UCSD-AML1 (cell line): ENCODE data around the gene AURKA.
A peak's percentile ranks its signal among the peaks of the same experiment; 100 is the strongest.
"Not testable (repeated sequence)": the region's sequence is repeated elsewhere in the genome, so short reads cannot be mapped to it uniquely, and the experiment has no call there.

Experiments
- DNase-seq: peaks from one replicate; lab custom pipeline; 2025; ENCODE audit not compliant: unreplicated experiment; lab: John Stamatoyannopoulos, UW

AURKA gene

DNA sequence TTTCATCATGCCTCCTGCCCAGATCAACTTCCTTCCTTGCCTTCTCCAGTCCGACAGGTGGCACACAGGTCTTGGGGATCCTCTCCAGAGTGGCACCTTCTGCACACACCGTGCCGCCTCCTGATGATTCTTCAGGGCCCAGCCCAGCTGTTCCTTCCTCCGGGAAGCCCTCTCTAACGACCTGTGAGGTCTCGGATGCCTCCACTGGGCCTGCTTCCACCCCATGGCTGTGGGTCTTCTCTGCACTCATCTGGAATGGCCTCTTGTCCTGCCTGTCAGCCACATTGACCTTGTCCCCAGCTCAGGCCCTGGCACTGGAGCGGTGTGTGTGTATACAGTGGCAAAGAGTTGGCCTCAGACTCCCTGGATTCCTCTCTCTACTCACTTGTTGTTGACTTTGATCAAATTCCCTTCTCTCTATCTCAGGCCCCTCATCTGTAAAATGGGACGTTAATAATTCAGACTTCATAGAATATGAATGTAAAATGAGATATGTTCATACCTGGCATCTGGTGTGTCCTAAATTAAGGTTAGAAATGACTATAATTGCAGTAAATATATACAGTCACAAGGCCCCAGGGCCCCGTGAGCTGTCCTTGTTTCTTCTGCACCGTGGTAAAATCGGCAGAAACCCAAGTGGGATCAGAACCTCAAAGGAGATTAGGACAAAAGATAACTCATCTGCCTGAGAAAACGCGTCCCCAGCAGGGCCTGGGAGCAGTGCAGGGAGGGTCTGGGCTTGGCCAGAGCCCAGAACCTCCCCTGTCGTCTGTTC is 31.7 kb downstream of the AURKA start:
- no peak for DNase-seq

DNA sequence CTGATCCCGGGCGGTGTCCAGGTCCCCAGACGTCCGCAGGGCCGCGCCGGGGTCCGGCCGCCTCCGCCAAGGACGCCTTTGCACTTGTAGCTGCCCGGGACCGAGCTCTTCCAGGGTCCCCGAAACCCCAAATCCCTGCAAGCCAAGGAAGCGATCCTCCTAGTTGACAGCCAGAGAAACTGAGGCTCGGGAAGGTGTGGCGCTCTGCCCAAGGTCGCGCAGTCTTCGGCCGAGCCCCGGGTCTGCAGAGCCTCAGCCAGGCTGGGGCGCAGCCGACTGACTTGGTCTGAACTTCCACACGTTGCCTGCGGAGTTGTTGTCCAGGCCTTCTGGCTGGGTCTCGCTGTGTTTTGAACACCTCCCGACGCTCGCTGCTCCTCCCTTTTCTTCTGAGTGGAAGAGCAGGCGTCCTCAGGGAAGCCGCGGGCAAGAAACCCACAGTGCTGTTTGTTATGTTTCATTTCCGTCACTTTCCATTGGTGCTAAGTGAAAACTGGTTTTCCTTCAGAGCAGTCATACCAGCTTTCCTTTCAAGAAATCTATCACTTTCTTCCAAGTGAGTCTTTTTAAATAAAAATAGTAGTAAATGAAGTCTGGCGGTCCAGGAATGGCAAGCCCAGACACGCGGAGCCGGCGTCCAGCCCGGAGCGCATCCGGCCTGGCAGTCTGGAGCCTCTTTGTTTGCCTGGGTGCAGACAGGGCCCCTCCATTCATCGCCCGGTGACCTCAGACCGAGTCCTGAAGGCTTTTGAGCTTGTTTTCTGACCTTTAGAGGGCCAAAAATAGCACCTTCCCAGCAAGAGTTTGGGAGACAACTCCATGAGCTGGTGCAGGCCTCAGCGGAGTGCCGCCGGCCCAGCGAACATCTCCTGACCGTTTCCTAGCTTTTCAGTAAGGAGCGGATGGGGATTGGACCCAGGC is 32.5 kb downstream of the AURKA start:
- DNase-seq, result peak; percentile 34

DNA sequence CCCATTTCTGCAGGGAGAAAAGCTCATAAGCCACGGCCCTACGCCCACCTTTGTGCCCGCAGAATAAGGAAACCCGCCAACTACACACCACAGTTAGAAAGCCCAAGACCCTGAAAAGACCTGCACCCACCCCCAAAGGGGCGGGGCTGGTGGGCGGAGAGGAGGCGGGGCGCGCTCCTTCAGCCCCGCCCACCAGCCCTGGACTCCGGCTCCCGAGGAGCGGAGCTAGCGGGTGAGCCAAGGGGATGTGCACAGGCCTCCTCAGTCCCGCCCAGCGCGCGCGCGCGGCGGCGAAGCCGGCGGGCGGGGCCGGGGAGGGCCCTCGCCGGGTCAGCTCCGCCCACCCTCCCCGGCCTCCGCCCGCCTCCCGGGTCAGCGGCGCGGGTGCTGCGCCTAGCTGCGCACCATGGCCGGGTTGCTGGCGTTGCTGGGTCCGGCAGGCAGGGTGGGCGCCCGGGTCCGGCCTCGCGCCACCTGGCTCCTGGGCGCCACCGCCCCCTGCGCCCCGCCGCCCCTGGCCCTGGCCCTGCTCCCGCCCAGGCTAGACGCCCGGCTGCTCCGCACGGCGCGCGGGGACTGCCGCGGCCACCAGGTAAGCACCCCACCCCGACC is 33.3 kb downstream of the AURKA start, which contains the start of gene FAM210B:
Gene FAM210B (plus strand): TSS at position 375 of the 612 bp plus-strand sequence. CDS start 32 bp downstream, at position 407.
- DNase-seq, result peak; percentile 89

DNA sequence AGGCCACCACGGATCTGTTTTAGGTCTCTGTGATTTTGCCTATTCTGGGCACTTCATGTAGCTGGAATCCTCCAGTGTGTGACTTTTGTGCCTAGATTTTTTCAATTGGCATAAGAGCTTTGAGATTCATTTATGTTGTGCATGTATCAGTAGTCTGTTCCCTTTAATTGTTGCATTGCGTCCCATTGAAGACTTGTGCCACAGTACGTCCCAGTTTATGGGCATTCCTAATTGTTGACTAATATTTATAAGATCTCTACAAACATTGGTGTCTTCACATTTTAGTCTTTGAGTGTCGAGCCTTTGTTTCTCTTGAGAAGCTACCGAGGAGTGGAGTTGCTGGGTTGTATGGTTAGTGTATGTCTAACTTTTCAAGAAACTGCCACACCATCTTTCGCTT is 33.9 kb downstream of the AURKA start:
- no peak for DNase-seq

DNA sequence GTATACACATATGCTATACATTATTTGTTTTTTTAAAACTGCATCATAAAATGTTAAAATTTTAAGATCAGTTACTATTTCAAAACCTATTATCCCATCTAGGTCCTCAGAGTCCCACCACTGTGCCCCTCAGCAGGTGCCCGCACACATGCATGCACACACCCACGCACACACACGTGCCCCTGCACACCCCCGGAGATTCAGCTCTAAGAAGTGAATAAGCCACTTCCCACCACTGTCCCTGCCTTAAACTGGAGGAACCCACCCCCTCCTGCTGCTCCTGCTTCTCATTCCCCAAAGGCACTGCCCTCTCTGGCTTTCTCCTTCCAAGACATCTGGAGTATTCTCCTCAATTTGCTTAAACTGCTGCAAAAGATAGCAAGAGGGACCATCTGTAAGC is 38.7 kb downstream of the AURKA start:
- no peak for DNase-seq

DNA sequence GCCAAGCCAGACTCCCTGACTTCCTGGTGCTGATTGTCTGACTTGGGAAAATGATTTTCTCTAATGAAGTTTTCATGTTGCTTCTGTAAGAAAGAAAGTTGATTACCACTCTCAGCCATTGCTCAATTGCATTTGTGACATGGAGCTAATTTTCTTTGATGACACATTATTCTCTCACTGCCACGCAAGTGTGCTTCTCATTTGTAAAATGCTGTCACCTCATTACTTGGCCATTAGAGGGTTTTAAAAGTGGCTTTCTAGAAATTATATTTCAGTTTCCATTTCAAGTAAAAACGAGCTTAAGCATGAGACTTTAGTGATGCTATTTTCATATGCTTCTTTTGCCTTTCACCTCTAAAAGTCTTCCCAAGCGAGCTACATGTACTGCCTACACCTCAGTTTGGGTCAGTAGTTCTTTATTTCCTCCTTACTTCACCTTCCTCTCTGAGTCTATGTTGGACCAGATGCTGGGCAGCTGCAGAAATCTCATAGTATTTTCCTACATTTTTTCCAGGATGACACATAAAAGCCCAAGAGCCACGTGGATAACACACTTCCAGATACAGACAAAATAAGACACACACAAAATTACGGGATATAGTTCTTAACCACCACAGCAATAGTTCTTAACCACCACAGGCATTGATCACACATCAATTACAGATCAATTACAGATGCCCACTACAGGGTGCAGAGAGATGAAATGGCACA is 39.5 kb downstream of the AURKA start:
- DNase-seq, result no peak

GRCh38 chr20:56350842-56351241 is 41.2 kb downstream of the AURKA start:
- no peak for DNase-seq

DNA sequence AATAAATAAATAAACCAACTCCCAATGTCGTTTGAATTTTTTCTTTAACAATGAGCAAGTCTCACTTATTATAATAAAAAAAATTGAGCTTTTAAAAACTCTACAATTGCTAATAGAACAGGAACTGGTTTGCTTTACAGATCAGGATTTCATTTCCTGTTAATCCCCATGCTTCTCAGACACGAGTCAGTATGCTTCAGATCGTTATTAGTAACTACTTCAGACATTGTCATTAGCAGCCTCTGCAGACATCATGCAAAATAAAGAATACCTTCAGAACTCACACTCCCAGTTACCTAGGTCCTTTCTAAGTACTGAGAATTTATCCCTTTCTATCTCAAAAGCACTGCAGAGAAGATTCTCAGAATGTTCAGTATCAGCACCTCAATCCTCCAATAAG is 43.3 kb downstream of the AURKA start:
- DNase-seq, result no peak

DNA sequence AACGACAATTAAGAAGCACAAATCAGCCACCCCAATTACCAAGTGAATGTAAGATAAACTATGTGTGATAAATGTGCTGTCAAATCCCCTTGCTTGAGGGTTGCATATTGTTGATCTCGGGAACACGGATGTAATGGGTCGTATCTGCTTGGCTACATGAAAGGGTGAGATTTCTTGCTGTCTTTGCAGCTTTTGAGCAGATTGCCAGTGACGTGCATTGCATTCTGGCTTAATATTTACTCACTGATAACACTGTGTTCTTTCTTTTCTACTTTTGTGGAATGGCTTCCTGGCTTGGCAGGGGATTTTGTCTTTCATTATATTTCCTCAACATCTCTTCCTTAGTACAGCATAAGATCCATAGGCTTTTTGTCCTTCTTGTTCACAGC is 43.7 kb downstream of the AURKA start:
- DNase-seq, result no peak

GRCh38 chr20:56347628-56348304 is 44.2 kb downstream of the AURKA start:
- no peak for DNase-seq

DNA sequence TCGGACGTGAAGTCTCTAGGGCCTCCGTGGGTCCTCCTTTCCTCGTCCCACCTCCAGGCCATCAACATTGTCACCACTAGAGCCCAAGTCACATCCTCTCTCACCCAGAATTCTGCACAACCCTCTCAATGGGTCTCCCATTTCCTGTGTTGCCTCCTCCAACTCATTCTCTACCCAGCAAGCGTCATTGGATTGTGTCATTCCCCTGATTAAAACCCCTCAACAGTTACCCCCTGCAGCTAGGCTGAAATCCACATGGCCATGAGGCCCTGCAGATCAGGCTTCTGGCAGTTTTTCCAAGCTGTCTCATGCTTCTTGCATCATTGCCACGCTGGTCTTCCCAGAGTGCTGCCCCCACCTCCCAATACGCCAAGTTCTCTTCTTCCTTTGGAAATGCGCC is 46.1 kb downstream of the AURKA start:
- no peak for DNase-seq

DNA sequence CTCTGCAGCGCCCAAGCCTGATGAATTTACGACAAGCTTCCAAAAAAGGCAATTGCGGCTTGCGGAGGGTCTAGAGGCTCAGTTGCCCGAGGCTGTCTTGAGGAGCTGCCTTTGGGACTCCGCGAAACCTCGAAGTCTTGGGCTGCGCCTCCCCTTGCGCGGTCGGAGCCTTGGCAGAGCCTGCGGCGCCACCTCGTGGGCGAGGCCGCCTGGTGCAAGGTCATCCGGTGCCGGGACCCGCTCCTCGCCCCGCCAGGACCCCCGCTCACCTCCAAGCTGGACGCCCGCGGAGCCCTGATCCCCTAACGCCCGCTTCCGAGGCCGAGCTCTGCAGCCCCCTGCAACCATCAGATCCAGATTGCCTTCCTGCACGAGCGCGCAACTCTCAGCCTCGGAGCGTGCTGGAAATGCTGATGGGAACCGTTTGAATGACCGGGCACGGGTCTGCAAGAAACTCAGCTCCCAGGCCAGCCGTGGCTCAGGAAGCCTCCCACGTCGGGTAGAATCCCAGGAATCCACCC is 48.1 kb downstream of the AURKA start:
- peak; percentile 31 for DNase-seq

DNA sequence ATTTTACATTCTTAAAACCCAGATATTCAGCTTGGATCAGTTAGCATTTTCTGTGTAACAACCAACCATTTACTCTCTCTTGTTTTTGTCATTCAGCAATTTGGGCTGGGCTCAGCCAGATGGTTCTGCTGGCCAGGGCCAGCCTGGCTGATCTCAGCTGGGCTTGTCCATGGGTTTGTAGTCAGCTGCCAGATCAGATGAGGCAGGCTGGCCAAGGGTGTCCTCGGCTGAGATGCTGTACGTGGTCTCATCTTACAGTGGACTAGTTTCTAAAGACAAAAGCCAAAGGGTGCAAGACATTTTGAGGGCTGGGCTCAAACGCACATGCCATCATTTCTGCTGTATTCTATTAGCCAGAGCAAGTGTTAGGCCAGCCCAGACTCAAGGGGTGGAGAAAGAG is 49.2 kb downstream of the AURKA start:
- DNase-seq, result no peak

GRCh38 chr20:56336709-56337108 is 55.3 kb downstream of the AURKA start:
- not testable (repeated sequence) for DNase-seq

- no peak for DNase-seq
Observed at GRCh38 chr20:56328861-56329260, 63.2 kb downstream of the AURKA start.

DNA sequence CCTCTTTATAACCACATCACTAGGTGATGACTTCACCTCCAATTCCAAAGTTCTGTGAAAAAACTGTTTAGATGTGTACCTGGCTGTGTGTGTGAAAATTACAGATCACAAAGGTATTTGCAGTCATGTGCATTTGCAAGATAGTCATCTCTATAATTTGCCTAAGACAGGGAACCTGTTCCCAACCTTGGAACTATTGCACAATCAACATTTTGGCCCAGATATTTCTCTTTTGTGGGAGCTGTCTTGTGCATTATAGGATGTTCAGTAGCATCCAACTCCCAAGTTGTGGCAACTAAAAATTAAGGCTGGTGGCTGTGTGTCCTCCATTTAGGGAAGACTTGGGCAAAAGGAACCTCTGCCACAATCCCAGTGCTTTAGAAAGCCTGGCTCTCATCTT is 67.2 kb downstream of the AURKA start:
- DNase-seq, result no peak

GRCh38 chr20:56323656-56324055 is 68.4 kb downstream of the AURKA start:
- no peak for DNase-seq

DNA sequence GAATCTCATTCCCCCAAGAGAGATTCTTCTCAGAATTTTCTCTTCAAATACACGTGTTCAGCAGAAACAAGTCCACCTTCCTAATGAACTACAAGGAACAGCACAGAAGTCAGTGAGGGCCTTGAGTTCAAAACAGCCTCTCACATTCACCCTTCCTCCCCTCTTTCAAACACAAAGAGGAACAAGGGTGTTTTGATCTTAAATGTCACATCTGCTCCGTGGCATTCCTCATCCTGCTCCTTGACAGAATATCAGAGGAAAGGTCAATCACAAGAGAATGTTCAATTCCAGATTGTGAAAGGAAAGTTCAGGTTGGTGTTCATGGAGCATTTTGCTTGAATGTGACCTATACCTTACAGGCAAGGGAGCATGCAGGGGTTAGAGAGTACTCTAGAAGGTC is 68.8 kb downstream of the AURKA start:
- no peak for DNase-seq

DNA sequence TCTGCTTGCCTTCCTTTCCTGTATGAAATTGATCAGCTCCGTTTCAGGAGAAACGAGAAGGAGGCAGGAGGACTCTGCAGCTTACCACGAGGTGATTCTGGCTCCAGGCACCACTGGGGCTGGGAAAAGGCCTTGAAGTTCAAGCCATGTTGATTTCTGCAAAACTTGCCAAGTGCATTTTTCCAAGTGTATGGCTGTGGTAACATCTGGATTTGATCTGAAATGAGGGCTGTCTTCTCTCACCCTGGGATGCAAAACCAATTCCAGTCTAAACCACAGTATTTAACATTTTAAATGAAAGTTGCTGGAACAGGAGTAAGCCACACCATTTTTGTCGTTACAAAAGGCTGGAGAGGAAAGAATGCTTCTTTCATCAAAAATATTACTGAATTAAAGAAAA is 69.3 kb downstream of the AURKA start:
- no peak for DNase-seq
